Neural cell (in vitro differentiated cells): ENCODE data around the gene CHCHD3. TPM values are rescaled to one million over a fixed set of nuclear protein-coding genes. Genes with fewer than 3 reads are reported as not detected.

ENCODE experiments used
- H2AFZ ChIP-seq: fragments of 200-600, 300-800 bp; sonication (generic), shearing (Covaris generic); 2 replicates; pipeline ENCODE4 v1.6.0; 2014; ENCODE audit warnings: low read depth, mild to moderate bottlenecking, antibody characterized with exemption, low read length, moderate library complexity
- H3F3A ChIP-seq: fragments of 200-600 bp; shearing (Covaris generic); 2 replicates; pipeline ENCODE4 v1.6.1; 2016; ENCODE audit warnings: mild to moderate bottlenecking, moderate library complexity, mixed read lengths, antibody characterized with exemption, low read length; ENCODE audit not compliant: insufficient read depth, poor library complexity, severe bottlenecking
- H3K27ac ChIP-seq: fragments of 200-600, 300-800 bp; sonication (generic), shearing (Covaris generic); 2 replicates; pipeline ENCODE4 v1.5.1; 2014; ENCODE audit warnings: mild to moderate bottlenecking, low read length, moderate library complexity
- H3K27me3 ChIP-seq: fragments of 300-800, 200-600 bp; sonication (generic), shearing (Covaris generic); 2 replicates; pipeline ENCODE4 v1.6.0; 2014; ENCODE audit warnings: mild to moderate bottlenecking, low read depth, low read length, moderate library complexity; ENCODE audit not compliant: insufficient read depth
- H3K36me3 ChIP-seq: fragments of 300-800, 200-600 bp; sonication (generic), shearing (Covaris generic); 2 replicates; pipeline ENCODE4 v1.5.1; 2014; ENCODE audit warnings: mild to moderate bottlenecking, antibody characterized with exemption, low read length, moderate library complexity; ENCODE audit not compliant: insufficient read depth
- H3K4me2 ChIP-seq: fragments of 300-800, 200-600 bp; sonication (generic), shearing (Covaris generic); 2 replicates; pipeline ENCODE4 v1.6.0; 2014; ENCODE audit warnings: mild to moderate bottlenecking, low read length
- H3K4me3 ChIP-seq: fragments of 300-800, 200-600 bp; sonication (generic), shearing (Covaris generic); 2 replicates; pipeline ENCODE4 v1.5.1; 2014; ENCODE audit warnings: mild to moderate bottlenecking, low read length, moderate library complexity
- H3K79me2 ChIP-seq: fragments of 200-600 bp; shearing (Covaris generic); replicated peaks from 2 replicates; pipeline ENCODE4 v1.6.0; 2014; ENCODE audit warnings: mild to moderate bottlenecking, low read length, moderate library complexity; ENCODE audit not compliant: insufficient read depth
- H3K9ac ChIP-seq: fragments of 300-800, 200-600 bp; sonication (generic), shearing (Covaris generic); 2 replicates; pipeline ENCODE4 v1.6.1; 2016; ENCODE audit warnings: mild to moderate bottlenecking, low read length, mixed read lengths
- H3K9me2 ChIP-seq: fragments of 200-600 bp; shearing (Covaris generic); 2 replicates; pipeline ENCODE4 v1.6.1; 2016; ENCODE audit warnings: mild to moderate bottlenecking, low read length, mixed read lengths; ENCODE audit not compliant: insufficient read depth
- H3K9me3 ChIP-seq: fragments of 200-600, 300-800 bp; sonication (generic), shearing (Covaris generic); 2 replicates; pipeline ENCODE4 v1.6.1; 2016; ENCODE audit warnings: mild to moderate bottlenecking, mixed run types, low read length, moderate library complexity, mixed read lengths
- H4K20me1 ChIP-seq: fragments of 200-600 bp; shearing (Covaris generic); 2 replicates; pipeline ENCODE4 v1.6.1; 2016; ENCODE audit warnings: mild to moderate bottlenecking, mixed run types; ENCODE audit not compliant: insufficient read depth
- EP300 ChIP-seq: fragments of 450-650 bp; conservative IDR thresholded peaks from 2 replicates; pipeline ENCODE4 v1.6.1; 2014; ENCODE audit warnings: antibody characterized with exemption, mild to moderate bottlenecking, moderate library complexity; ENCODE audit not compliant: poor library complexity, severe bottlenecking
- EZH2 ChIP-seq: fragments of 200-600, 300-800 bp; shearing (Covaris generic), sonication (generic); IDR thresholded peaks from 2 replicates; pipeline ENCODE4 v1.6.1; 2014; ENCODE audit warnings: antibody characterized with exemption, low read length, borderline replicate concordance, mild to moderate bottlenecking; ENCODE audit not compliant: insufficient read depth, poor library complexity, severe bottlenecking
- MXI1 ChIP-seq: fragments of 450-650 bp; conservative IDR thresholded peaks from 2 replicates; pipeline ENCODE4 v1.6.1; 2014; ENCODE audit warnings: antibody characterized with exemption, mild to moderate bottlenecking; ENCODE audit not compliant: poor library complexity, severe bottlenecking
- POLR2AphosphoS5 ChIP-seq: IDR thresholded peaks from 2 replicates; pipeline ENCODE4 v1.6.1; 2012
- RAD21 ChIP-seq: fragments of 450-650 bp; conservative IDR thresholded peaks from 2 replicates; pipeline ENCODE4 v1.6.1; 2014; ENCODE audit warnings: antibody characterized with exemption, mild to moderate bottlenecking, moderate library complexity
- SMC3 ChIP-seq: fragments of 450-650 bp; conservative IDR thresholded peaks from 2 replicates; pipeline ENCODE4 v1.6.1; 2014; ENCODE audit warnings: antibody characterized with exemption, mild to moderate bottlenecking, moderate library complexity; ENCODE audit not compliant: poor library complexity
- TAF1 ChIP-seq: IDR thresholded peaks from 2 replicates; pipeline ENCODE4 v1.6.1; 2012; ENCODE audit warnings: low read depth
- polyA plus RNA-seq: library from polyadenylated mRNA; depleted of rRNA; stranded (reverse); fragments of >200 nt; gene quantifications from 2 replicates; pipeline ENCODE4 v1.2.3, GENCODE V29; 2014
- TF ChIP-seq, protein P1 (sequence below): fragments of 450-650 bp; IDR thresholded peaks from 2 replicates; pipeline ENCODE4 v1.5.1; 2014; ENCODE audit warnings: antibody characterized with exemption, mild to moderate bottlenecking, moderate library complexity; ENCODE audit not compliant: poor library complexity, severe bottlenecking
- TF ChIP-seq, protein P2 (sequence below): IDR thresholded peaks from 2 replicates; pipeline ENCODE4 v1.6.1; 2012; ENCODE audit warnings: borderline replicate concordance

Gene CHCHD3
- polyA plus RNA-seq, 1 donor from 2014 or later = 89.9 TPM

DNA sequence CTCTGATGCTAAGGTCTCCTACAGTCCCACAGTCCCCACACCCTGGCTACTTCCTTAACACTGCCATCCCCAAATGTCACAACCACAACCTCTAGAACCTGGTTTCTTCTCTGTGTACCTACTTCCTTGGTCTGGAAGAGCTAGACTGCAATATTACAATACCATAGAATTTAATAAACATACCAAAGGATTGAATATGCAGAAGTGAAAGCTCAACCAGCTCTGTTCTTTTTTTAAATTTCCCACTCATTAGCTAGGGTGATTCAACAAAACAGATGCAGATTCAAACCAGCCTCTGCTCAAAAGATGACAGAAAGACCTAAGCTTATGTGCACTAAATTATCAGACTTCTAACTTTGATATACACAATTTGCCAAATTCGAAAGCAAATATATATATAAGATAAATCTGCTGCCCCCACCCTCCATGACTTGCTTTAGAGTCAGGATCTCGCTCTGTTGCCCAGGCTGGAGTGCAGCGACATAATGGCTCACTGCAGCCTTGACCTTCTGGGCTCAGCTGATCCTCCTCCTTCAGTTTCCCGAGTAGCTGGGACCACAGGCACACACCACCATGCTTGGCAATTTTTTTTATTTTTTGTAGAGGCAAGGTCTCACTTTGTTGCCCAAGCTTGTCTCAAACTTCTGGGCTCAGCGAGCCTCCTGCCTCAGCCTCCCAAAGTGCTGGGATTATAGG, 212.6 kb downstream of the CHCHD3 start:
- no peak overlapping the region for H3K27ac ChIP-seq

GRCh38 chr7:132866551-132866950, 215.3 kb downstream of the CHCHD3 start:
- Histone ChIP-seq H3K9me2 (no peaks in the 10 kb centered on the region), H3K79me2 (no peaks in the 10 kb centered on the region), H3K9ac (no peak overlapping the region), H3K27me3 (no peaks in the 10 kb centered on the region), H2AFZ (no peak overlapping the region), H3F3A (no peaks in the 10 kb centered on the region), H3K9me3 (peaks cover 7% of the 10 kb centered on the region), H3K4me3 (no peak overlapping the region), H3K36me3 (no peaks in the 10 kb centered on the region), H3K27ac (no peak overlapping the region), H3K4me2 (no peak overlapping the region), H4K20me1 (no peaks in the 10 kb centered on the region)
- TF ChIP-seq SMC3 = no peak
- TF ChIP-seq, protein P1, sequence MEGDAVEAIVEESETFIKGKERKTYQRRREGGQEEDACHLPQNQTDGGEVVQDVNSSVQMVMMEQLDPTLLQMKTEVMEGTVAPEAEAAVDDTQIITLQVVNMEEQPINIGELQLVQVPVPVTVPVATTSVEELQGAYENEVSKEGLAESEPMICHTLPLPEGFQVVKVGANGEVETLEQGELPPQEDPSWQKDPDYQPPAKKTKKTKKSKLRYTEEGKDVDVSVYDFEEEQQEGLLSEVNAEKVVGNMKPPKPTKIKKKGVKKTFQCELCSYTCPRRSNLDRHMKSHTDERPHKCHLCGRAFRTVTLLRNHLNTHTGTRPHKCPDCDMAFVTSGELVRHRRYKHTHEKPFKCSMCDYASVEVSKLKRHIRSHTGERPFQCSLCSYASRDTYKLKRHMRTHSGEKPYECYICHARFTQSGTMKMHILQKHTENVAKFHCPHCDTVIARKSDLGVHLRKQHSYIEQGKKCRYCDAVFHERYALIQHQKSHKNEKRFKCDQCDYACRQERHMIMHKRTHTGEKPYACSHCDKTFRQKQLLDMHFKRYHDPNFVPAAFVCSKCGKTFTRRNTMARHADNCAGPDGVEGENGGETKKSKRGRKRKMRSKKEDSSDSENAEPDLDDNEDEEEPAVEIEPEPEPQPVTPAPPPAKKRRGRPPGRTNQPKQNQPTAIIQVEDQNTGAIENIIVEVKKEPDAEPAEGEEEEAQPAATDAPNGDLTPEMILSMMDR = no peak
- TF ChIP-seq RAD21 = no peak
- no peak for TF ChIP-seq EZH2
- no peak for TF ChIP-seq EP300
- TF ChIP-seq TAF1 = no peak
- TF ChIP-seq, protein P2, sequence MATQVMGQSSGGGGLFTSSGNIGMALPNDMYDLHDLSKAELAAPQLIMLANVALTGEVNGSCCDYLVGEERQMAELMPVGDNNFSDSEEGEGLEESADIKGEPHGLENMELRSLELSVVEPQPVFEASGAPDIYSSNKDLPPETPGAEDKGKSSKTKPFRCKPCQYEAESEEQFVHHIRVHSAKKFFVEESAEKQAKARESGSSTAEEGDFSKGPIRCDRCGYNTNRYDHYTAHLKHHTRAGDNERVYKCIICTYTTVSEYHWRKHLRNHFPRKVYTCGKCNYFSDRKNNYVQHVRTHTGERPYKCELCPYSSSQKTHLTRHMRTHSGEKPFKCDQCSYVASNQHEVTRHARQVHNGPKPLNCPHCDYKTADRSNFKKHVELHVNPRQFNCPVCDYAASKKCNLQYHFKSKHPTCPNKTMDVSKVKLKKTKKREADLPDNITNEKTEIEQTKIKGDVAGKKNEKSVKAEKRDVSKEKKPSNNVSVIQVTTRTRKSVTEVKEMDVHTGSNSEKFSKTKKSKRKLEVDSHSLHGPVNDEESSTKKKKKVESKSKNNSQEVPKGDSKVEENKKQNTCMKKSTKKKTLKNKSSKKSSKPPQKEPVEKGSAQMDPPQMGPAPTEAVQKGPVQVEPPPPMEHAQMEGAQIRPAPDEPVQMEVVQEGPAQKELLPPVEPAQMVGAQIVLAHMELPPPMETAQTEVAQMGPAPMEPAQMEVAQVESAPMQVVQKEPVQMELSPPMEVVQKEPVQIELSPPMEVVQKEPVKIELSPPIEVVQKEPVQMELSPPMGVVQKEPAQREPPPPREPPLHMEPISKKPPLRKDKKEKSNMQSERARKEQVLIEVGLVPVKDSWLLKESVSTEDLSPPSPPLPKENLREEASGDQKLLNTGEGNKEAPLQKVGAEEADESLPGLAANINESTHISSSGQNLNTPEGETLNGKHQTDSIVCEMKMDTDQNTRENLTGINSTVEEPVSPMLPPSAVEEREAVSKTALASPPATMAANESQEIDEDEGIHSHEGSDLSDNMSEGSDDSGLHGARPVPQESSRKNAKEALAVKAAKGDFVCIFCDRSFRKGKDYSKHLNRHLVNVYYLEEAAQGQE = no peak

More for the DNA sequence above, 212.6 kb downstream of the CHCHD3 start:
- Histone ChIP-seq H3F3A (no peaks in the 10 kb centered on the region), H3K4me3 (no peak overlapping the region), H3K79me2 (no peaks in the 10 kb centered on the region), H3K4me2 (no peak overlapping the region), H3K36me3 (no peaks in the 10 kb centered on the region), H3K9me2 (no peaks in the 10 kb centered on the region), H3K9ac (no peak overlapping the region), H2AFZ (no peak overlapping the region), H3K9me3 (no peaks in the 10 kb centered on the region), H4K20me1 (no peaks in the 10 kb centered on the region), H3K27me3 (no peaks in the 10 kb centered on the region)
- TF ChIP-seq SMC3 (no peak), RAD21 (no peak), MXI1 (no peak), POLR2AphosphoS5 (no peak), EZH2 (no peak), EP300 (no peak), TAF1 (no peak)
- TF ChIP-seq, protein P2 = no peak
- TF ChIP-seq, protein P1 = no peak
